ENCODE data around the gene SFN. TPM values are rescaled to one million over a fixed set of nuclear protein-coding genes. Genes with fewer than 3 reads are reported as not detected.
A peak's percentile ranks its signal among the peaks of the same experiment; 100 is the strongest.
"Not testable (repeated sequence)": the region's sequence is repeated elsewhere in the genome, so short reads cannot be mapped to it uniquely, and the experiment has no call there.

Gene SFN
- total and polyA plus RNA-seq, 2 of the 13 experiments (the other 11 are each of a cell fraction or from before 2014, with no cell fraction given): 4.3 to 5.6 TPM

GRCh38 chr1:26881611-26882010 lies 18.7 kb downstream of the SFN start (continued):
- TF ChIP-seq ZNF121 (CRISPR knock-in tag; IDR thresholded peaks at IDR 0.05): peak; percentile 100
- TF ChIP-seq CEBPB (IDR thresholded peaks at IDR 0.05; ENCODE audit: borderline replicate concordance, low read depth, low read length): peak; percentile 84; the same call in 1 of the 2 replicates
- TF ChIP-seq FOXK2 (IDR thresholded peaks at IDR 0.05): peak; percentile 55; the same call in 1 of the 2 replicates
- peak; percentile 73; the same call in 1 of the 2 replicates for TF ChIP-seq JUND (CRISPR knock-in tag; IDR thresholded peaks at IDR 0.05)
- peak; percentile 93; the same call in 1 of the 2 replicates for TF ChIP-seq NAIF1 (CRISPR knock-in tag; IDR thresholded peaks at IDR 0.05; ENCODE audit: borderline replicate concordance)
- TF ChIP-seq REPIN1 (CRISPR knock-in tag; IDR thresholded peaks at IDR 0.05; ENCODE audit: borderline replicate concordance, low read depth): 0 out of 2 replicates have a peak, but pooled peaks have one; percentile 21
- peak; percentile 74 for TF ChIP-seq PAXIP1 (CRISPR knock-in tag; conservative IDR thresholded peaks at IDR 0.05)
- 0 out of 2 replicates have a peak, but pooled peaks have one; percentile 28 for TF ChIP-seq ZNF619 (CRISPR knock-in tag; IDR thresholded peaks at IDR 0.05)
- not testable (repeated sequence) for TF ChIP-seq FOXA1, CREB1 (IDR thresholded peaks at IDR 0.05)
- TF ChIP-seq FOXA1 (CRISPR knock-in tag; IDR thresholded peaks at IDR 0.05): peak; percentile 83
- TF ChIP-seq FOXO1 (CRISPR knock-in tag; IDR thresholded peaks at IDR 0.05): peak; percentile 79
- TF ChIP-seq CBFB (CRISPR knock-in tag; IDR thresholded peaks at IDR 0.05): 0 out of 2 replicates have a peak, but pooled peaks have one; percentile 18
- peak; percentile 54 for TF ChIP-seq ERF (CRISPR knock-in tag; IDR thresholded peaks at IDR 0.05)
- TF ChIP-seq MIER3 (CRISPR knock-in tag; IDR thresholded peaks at IDR 0.05; ENCODE audit: borderline replicate concordance): peak; percentile 67
- peak; percentile 84 for TF ChIP-seq RXRA (CRISPR knock-in tag; IDR thresholded peaks at IDR 0.05)
- 0 out of 2 replicates have a peak, but pooled peaks have one; percentile 44 for TF ChIP-seq CREB1 (CRISPR knock-in tag; IDR thresholded peaks at IDR 0.05)
- peak; percentile 57; the same call in 1 of the 2 replicates for TF ChIP-seq ZNF878 (CRISPR knock-in tag; IDR thresholded peaks at IDR 0.05)
- TF ChIP-seq NR2F1 (CRISPR knock-in tag; IDR thresholded peaks at IDR 0.05): peak; percentile 72 to 90
- peak; percentile 86 for TF ChIP-seq ZNF3 (CRISPR knock-in tag; IDR thresholded peaks at IDR 0.05)
- TF ChIP-seq ZNF652 (CRISPR knock-in tag; IDR thresholded peaks at IDR 0.05; ENCODE audit: borderline replicate concordance, low read depth): peak; percentile 32; the same call in 1 of the 2 replicates
- TF ChIP-seq ISL2 (CRISPR knock-in tag; IDR thresholded peaks at IDR 0.05): peak; percentile 69
- TF ChIP-seq MYC (CRISPR knock-in tag; IDR thresholded peaks at IDR 0.05; ENCODE audit: borderline replicate concordance): peak; percentile 50; the same call in 1 of the 2 replicates
- peak; percentile 26; the same call in 1 of the 2 replicates for TF ChIP-seq ELF3 (CRISPR knock-in tag; IDR thresholded peaks at IDR 0.05)
- 0 out of 2 replicates have a peak, but pooled peaks have one; percentile 25 for TF ChIP-seq KDM5B (CRISPR knock-in tag; IDR thresholded peaks at IDR 0.05; ENCODE audit: borderline replicate concordance)
- peak; percentile 80 for TF ChIP-seq ZNF503 (CRISPR knock-in tag; IDR thresholded peaks at IDR 0.05)
- peak; percentile 30; the same call in 1 of the 2 replicates for TF ChIP-seq STAG1 (CRISPR knock-in tag; IDR thresholded peaks at IDR 0.05)
- 0 out of 2 replicates have a peak, but pooled peaks have one; percentile 35 for TF ChIP-seq ZSCAN31 (CRISPR knock-in tag; IDR thresholded peaks at IDR 0.05; ENCODE audit: low read depth)
- peak; percentile 71; the same call in 1 of the 2 replicates for TF ChIP-seq ZNF460 (CRISPR knock-in tag; IDR thresholded peaks at IDR 0.05; ENCODE audit: borderline replicate concordance)

Measured in HepG2 (cell line).